ENCODE data around the gene RBKS.

GRCh38 chr2:27797841-27798240 lies 92.3 kb downstream of the RBKS start:
- TF ChIP-seq CTCF (IDR thresholded peaks at IDR 0.05) = no peak
- TF ChIP-seq POLR2A (IDR thresholded peaks at IDR 0.05) = no peak

All from Peyer's patch (tissue), 4 donors.